ENCODE data around the gene NCEH1. TPM values are rescaled to one million over a fixed set of nuclear protein-coding genes. Genes with fewer than 3 reads are reported as not detected.

NCEH1 gene
- total RNA-seq, result 7.7 and 12.7 TPM in 2 replicates

DNA sequence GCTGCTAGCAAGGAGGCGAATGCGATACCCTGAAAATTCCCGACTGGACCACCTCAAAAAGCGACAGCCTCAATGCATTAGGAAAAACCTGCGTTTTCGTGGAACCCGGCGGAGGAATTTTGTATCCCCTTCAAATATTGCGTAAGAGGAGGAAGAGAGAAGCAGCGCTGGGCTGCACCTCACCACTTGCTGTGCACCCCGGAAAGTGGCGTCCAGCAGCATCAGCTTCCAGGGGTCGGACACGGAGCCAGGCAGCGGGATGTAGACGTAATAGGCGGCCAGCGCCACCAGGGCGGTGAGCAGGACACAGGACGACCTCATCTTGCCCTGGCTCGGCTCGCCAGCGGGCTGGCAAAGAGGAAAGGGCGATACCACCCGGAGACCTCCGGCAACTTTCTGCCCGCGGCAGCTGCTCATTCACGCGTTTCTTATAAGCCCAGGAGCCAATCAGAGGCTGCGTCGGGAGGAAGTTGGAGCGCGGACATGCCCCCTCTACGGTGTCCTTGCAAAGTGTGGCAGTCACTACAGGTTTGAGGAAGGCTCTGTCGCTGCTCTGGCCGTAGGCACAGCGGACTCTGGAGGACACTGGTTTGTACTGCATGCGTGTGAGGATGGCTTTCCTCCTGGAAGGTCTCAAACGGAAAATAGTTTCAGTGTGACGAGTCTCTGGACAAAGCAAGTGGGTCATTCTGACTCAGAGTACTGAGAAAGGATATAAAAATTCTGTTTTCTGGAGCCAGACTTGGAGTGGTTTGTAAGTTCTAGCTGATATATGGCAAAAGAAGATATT is at the start of gene NCEH1:
Gene NCEH1, minus strand, starts transcription at position 404 of the 790 bp plus-strand sequence. Its CDS starts 83 bp downstream, at position 321.

GRCh38 chr3:172750368-172751174 is 39.7 kb upstream of the NCEH1 start, which contains the start of gene ECT2:
ECT2 (plus strand) TSS chr3:172750726; CDS start chr3:172754531, 3,805 bp downstream.

Small RNA genes within 50 kb of the gene (small RNA-seq; reads per million reads assigned to genes)
- gene RNU6-547P, result not detected

Other genes starting within 250 kb of the NCEH1 start
- 0.20 and 0.73 TPM in 2 replicates for gene TNFSF10, start 187.6 kb downstream of the NCEH1 start, total RNA-seq
- 38.6 and 67.4 TPM in 2 replicates for gene ECT2, start 39.7 kb upstream of the NCEH1 start, total RNA-seq